Endothelial cell of umbilical vein (primary cell): ENCODE results near the gene VPS11. TPM values are rescaled to one million over a fixed set of nuclear protein-coding genes. Genes with fewer than 3 reads are reported as not detected.

Source experiments
- BruUV-seq: library from RNA; stranded (reverse); fragments of 400-500 nt; replicated peaks from 2 replicates; lab custom pipeline; 2021; lab: Mats Ljungman, UMichigan
- CTCF ChIA-PET: fragments of 300-600, 350-600 bp; sonication (Branson Sonifier 250); formaldehyde crosslinking; loops from one replicate; lab custom pipeline; 2021; ENCODE audit warnings: antibody characterized with exemption, inconsistent platforms; lab: Charles Lee
- POLR2A ChIA-PET: fragments of 300-600, 350-600 bp; sonication (Branson Sonifier 250); formaldehyde crosslinking; loops from one replicate; lab custom pipeline; 2021; ENCODE audit warnings: antibody characterized with exemption, inconsistent platforms; lab: Charles Lee
- DNase-seq: peaks from one replicate; pipeline ENCODE4 v3.0.0-alpha.2; 2011; ENCODE audit warnings: low read depth, low spot score
- FAIRE-seq: peaks from 2 replicates; lab custom pipeline; 2011; peaks lifted over from hg19 to GRCh38; lab: Jason Lieb, UNC
- H2AFZ ChIP-seq: 2 replicates; pipeline ENCODE4 v1.6.0; 2012; ENCODE audit warnings: low read depth, low read length, control low read depth, inconsistent platforms
- H3K27ac ChIP-seq: 2 replicates; pipeline ENCODE4 v1.5.1; 2011; ENCODE audit warnings: low read depth, mild to moderate bottlenecking, control low read depth, low read length, moderate library complexity; ENCODE audit not compliant: insufficient read depth
- H3K27me3 ChIP-seq, 2 experiments: 2 replicates each; pipeline versions ENCODE4 v1.6.0 to v1.6.1; 2011; ENCODE audit warnings: low read length in 2 of 2, mixed read lengths in 1 of 2; ENCODE audit not compliant: control insufficient read depth in 2 of 2, insufficient read depth in 2 of 2
- H3K36me3 ChIP-seq, 2 experiments: 2 replicates in 1 of 2; 3 replicates in 1 of 2; pipeline ENCODE4 v1.5.1; 2011; ENCODE audit warnings: low read length in 2 of 2, mild to moderate bottlenecking in 1 of 2, moderate library complexity in 1 of 2; ENCODE audit not compliant: control insufficient read depth in 2 of 2, insufficient read depth in 2 of 2; ENCODE audit errors: extremely low read depth in 1 of 2
- H3K4me1 ChIP-seq: 3 replicates; pipeline ENCODE4 v1.5.1; 2011; ENCODE audit warnings: mild to moderate bottlenecking, low read length; ENCODE audit not compliant: control insufficient read depth, insufficient read depth; ENCODE audit errors: extremely low read depth
- H3K4me2 ChIP-seq: 2 replicates; pipeline ENCODE4 v1.6.1; 2011; ENCODE audit warnings: low read length, control low read depth, mixed read lengths; ENCODE audit not compliant: insufficient read depth
- H3K4me3 ChIP-seq, 3 experiments: fragments of 200-600 bp in 1 of 3; sonication (generic), shearing (Covaris generic) in 1 of 3; replicated peaks in 1 of 3; 2 replicates each; pipeline ENCODE4 v1.5.1; 2011 to 2016; ENCODE audit warnings: control low read depth in 3 of 3, low read length in 3 of 3, mild to moderate bottlenecking in 2 of 3, inconsistent platforms in 1 of 3, low read depth in 1 of 3, moderate library complexity in 1 of 3; ENCODE audit not compliant: insufficient read depth in 1 of 3
- H3K79me2 ChIP-seq: 2 replicates; pipeline ENCODE4 v1.6.0; 2012; ENCODE audit warnings: low read length, inconsistent platforms; ENCODE audit not compliant: control insufficient read depth, insufficient read depth
- H3K9ac ChIP-seq: replicated peaks from 2 replicates; pipeline ENCODE3; 2011; ENCODE audit warnings: low read length, control low read depth; ENCODE audit not compliant: insufficient read depth; ENCODE audit errors: extremely low read depth
- H3K9me1 ChIP-seq: replicated peaks from 3 replicates; pipeline ENCODE4 v1.6.0; 2011; ENCODE audit warnings: mild to moderate bottlenecking, low read length; ENCODE audit not compliant: control insufficient read depth, insufficient read depth; ENCODE audit errors: extremely low read depth
- H3K9me3 ChIP-seq: replicated peaks from 2 replicates; pipeline ENCODE4 v1.5.1; 2012; ENCODE audit warnings: low read length, inconsistent platforms; ENCODE audit not compliant: control insufficient read depth, insufficient read depth
- H4K20me1 ChIP-seq: replicated peaks from 2 replicates; pipeline ENCODE3; 2011; ENCODE audit warnings: mild to moderate bottlenecking, low read length; ENCODE audit not compliant: control insufficient read depth, insufficient read depth; ENCODE audit errors: extremely low read depth
- CTCF ChIP-seq, 2 donors: IDR thresholded peaks; 1 replicate in 1 of 2; 2 replicates in 1 of 2; pipeline ENCODE4 v1.5.1; 2011; ENCODE audit warnings: low read length in 2 of 2, mild to moderate bottlenecking in 2 of 2, moderate library complexity in 2 of 2, control low read depth in 1 of 2, inconsistent platforms in 1 of 2, low read depth in 1 of 2; ENCODE audit not compliant: insufficient read depth in 1 of 2; ENCODE audit errors: extremely low read depth in 1 of 2
- EZH2 ChIP-seq: IDR thresholded peaks from 2 replicates; pipeline ENCODE4 v1.6.1; 2012; ENCODE audit warnings: borderline replicate concordance, low read depth, mild to moderate bottlenecking, moderate library complexity, low read length, inconsistent platforms; ENCODE audit not compliant: severe bottlenecking
- FOS ChIP-seq: IDR thresholded peaks from 2 replicates; pipeline ENCODE4 v1.6.1; 2011; ENCODE audit warnings: mild to moderate bottlenecking, low read length, moderate library complexity, borderline replicate concordance; ENCODE audit not compliant: insufficient read depth
- GATA2 ChIP-seq: IDR thresholded peaks from 2 replicates; pipeline ENCODE4 v1.7.0; 2011; ENCODE audit warnings: low read depth, mild to moderate bottlenecking, moderate library complexity, mixed read lengths, low read length; ENCODE audit not compliant: insufficient read length, insufficient read depth
- JUN ChIP-seq: IDR thresholded peaks from 2 replicates; pipeline ENCODE4 v1.6.1; 2011; ENCODE audit warnings: borderline replicate concordance, low read depth; ENCODE audit not compliant: insufficient read length, insufficient read depth
- MAX ChIP-seq: IDR thresholded peaks from 2 replicates; pipeline ENCODE4 v1.6.1; 2011; ENCODE audit not compliant: insufficient read depth, insufficient read length
- MYC ChIP-seq: IDR thresholded peaks from one replicate; pipeline ENCODE4 v1.6.1; 2011; ENCODE audit warnings: mild to moderate bottlenecking, low read depth, low read length
- POLR2A ChIP-seq: IDR thresholded peaks from 2 replicates; pipeline ENCODE4 v1.6.1; 2012; ENCODE audit warnings: low read depth, mild to moderate bottlenecking, control low read depth, low read length
- POLR2AphosphoS5 ChIP-seq: IDR thresholded peaks from 2 replicates; pipeline ENCODE4 v1.6.1; 2012; ENCODE audit warnings: low read depth, mild to moderate bottlenecking, control low read depth, low read length, moderate library complexity; ENCODE audit not compliant: insufficient read depth
- dilution Hi-C: fragments of 300-500 bp; cut with MboI; formaldehyde crosslinking; loops from one replicate; pipeline ENCODE4 v1.15.0; 2019; ENCODE audit warnings: low sequenced_read_pairs; ENCODE audit not compliant: extremely low pct_ligation_motif_present
- intact Hi-C: fragments of 100-400 bp; cut with micrococcal nuclease; formaldehyde crosslinking; loops from one replicate; pipeline ENCODE4 v1.10.0; 2022
- polyA plus RNA-seq, 4 experiments: library from polyadenylated mRNA; depleted of rRNA in 3 of 4; stranded (reverse) in 3 of 4; unstranded in 1 of 4; fragments of >200 nt; gene quantifications; 2 replicates each; pipeline versions ENCODE4 v1.2.1 to v1.2.3, GENCODE V29; 2011 to 2012; ENCODE audit warnings: missing spikeins in 1 of 4
- total RNA-seq: library from RNA; stranded (reverse); gene quantifications from 2 replicates; pipeline ENCODE4 v1.2.3, GENCODE V29; 2021

Gene VPS11
- total and polyA plus RNA-seq, 2 donors (not counting 3 experiments of a cell fraction or from before 2014, with no cell fraction given): 26.4 to 31.0 TPM

- DNase-seq (no peak), FAIRE-seq (no peak)
- H3K79me2 ChIP-seq: peaks cover 5% of the 10 kb centered on the region
- BruUV-seq: TSS peak; percentile 60
- peaks cover 12% of the 10 kb centered on the region for H3K4me1 ChIP-seq
- intact Hi-C loops: loop anchor here (1.0 to 5.0 kb wide), 2 partner anchors 9 to 173 kb away; no protein-coding TSS in a partner anchor
- H3K9ac ChIP-seq: peak overlapping the region; percentile 37
- CTCF ChIA-PET: interaction anchor here (0.7 to 3.6 kb wide), 9 partner anchors 9 to 271 kb away, joined by 3 to 16 read pairs (median 4); partner anchors contain the start of genes CBL and VPS11
- POLR2A ChIA-PET: interaction anchor here (0.6 to 3.2 kb wide), 6 partner anchors 9 to 86 kb away, joined by 3 to 23 read pairs (median 4); partner anchors contain the start of genes DPAGT1 and VPS11
- peak overlapping the region; percentile 10 to 77 (median 70) for H3K4me3 ChIP-seq
- TF ChIP-seq MYC (no peak), FOS (no peak), MAX (no peak), GATA2 (no peak), POLR2A (no peak), POLR2AphosphoS5 (no peak), CTCF (IDR thresholded peaks at IDR 0.05; ENCODE audit: extremely low read depth in 1 of 2, insufficient read depth in 1 of 2, low read depth in 1 of 2, low read length in 2 of 2) (no peak), JUN (no peak), EZH2 (no peak)
- dilution Hi-C loops: no loop called here
- H4K20me1 ChIP-seq: no peaks in the 10 kb centered on the region
- H3K4me2 ChIP-seq: peak overlapping the region; percentile 82
- H3K27me3 ChIP-seq: no peaks in the 10 kb centered on the region
- peak overlapping the region; percentile 74 for H2AFZ ChIP-seq
- peak overlapping the region; percentile 49 for H3K27ac ChIP-seq
- H3K9me3 ChIP-seq: no peaks in the 10 kb centered on the region
- H3K36me3 ChIP-seq: peaks cover 3 to 16% of the 10 kb centered on the region in 2 experiments
- H3K9me1 ChIP-seq: no peaks in the 10 kb centered on the region
Measured at GRCh38 chr11:119085437-119085847, 17.8 kb downstream of the VPS11 start.
